Activated CD8-positive, alpha-beta memory T cell treated with anti-CD3 and anti-CD28 coated beads, Interleukin-2, amount 50 U/mL, for 1 hour (primary cell): ENCODE measurements around the gene ATAD3C.
"Not testable (repeated sequence)": the region's sequence is repeated elsewhere in the genome, so short reads cannot be mapped to it uniquely, and the experiment has no call there.

Experiments
- DNase-seq: peaks from one replicate; pipeline ENCODE4 v3.0.0-alpha.2; 2020; ENCODE audit errors: extremely low read depth

ATAD3C gene

GRCh38 chr1:1419363-1419812 is 30.1 kb upstream of the ATAD3C start:
- no peak for DNase-seq

- DNase-seq, result no peak
These were observed 29.5 kb upstream of the ATAD3C start for GRCh38 chr1:1419813-1420653.

- DNase-seq, result no peak
These were observed 28.8 kb upstream of the ATAD3C start for GRCh38 chr1:1420654-1421141.

GRCh38 chr1:1421147-1421906 is 28.2 kb upstream of the ATAD3C start, which contains the start of gene ANKRD65:
Gene ANKRD65, minus strand, starts transcription at chr1:1421276. Its CDS starts 271 bp downstream, at chr1:1421005.
- no peak for DNase-seq

GRCh38 chr1:1421907-1422464 is 27.5 kb upstream of the ATAD3C start:
- no peak for DNase-seq

GRCh38 chr1:1422465-1423244 is 26.8 kb upstream of the ATAD3C start:
- DNase-seq, result no peak

- DNase-seq, result no peak
These were observed 26.3 kb upstream of the ATAD3C start for GRCh38 chr1:1423245-1423597.

- DNase-seq, result no peak
These were observed 24.8 kb upstream of the ATAD3C start for GRCh38 chr1:1424707-1425106.

GRCh38 chr1:1425426-1425752 is 24.1 kb upstream of the ATAD3C start:
- DNase-seq, result no peak

- no peak for DNase-seq
These were observed 23.6 kb upstream of the ATAD3C start for GRCh38 chr1:1425753-1426495.

GRCh38 chr1:1426496-1427105 is 22.9 kb upstream of the ATAD3C start:
- DNase-seq, result no peak

GRCh38 chr1:1427106-1427819 is 22.2 kb upstream of the ATAD3C start:
- no peak for DNase-seq

GRCh38 chr1:1427820-1428148 is 21.7 kb upstream of the ATAD3C start:
- DNase-seq, result no peak

GRCh38 chr1:1428174-1428573 is 21.3 kb upstream of the ATAD3C start:
- no peak for DNase-seq

GRCh38 chr1:1428967-1429366 is 20.5 kb upstream of the ATAD3C start:
- DNase-seq, result not testable (repeated sequence)

GRCh38 chr1:1429671-1430073 is 19.8 kb upstream of the ATAD3C start:
- DNase-seq, result no peak

- DNase-seq, result no peak
These were observed 19.1 kb upstream of the ATAD3C start for GRCh38 chr1:1430114-1430982.

- DNase-seq, result no peak
These were observed 18.3 kb upstream of the ATAD3C start for GRCh38 chr1:1430992-1431844.
